IMR-90 (cell line): ENCODE results near the gene CADM2. TPM values are rescaled to one million over a fixed set of nuclear protein-coding genes. Genes with fewer than 3 reads are reported as not detected.

Source experiments
- ATAC-seq: fragments of 200-7000 bp; cut with Tn5 transposase; 2 replicates; pipeline ENCODE4 v1.9.1; 2020; ENCODE audit warnings: low read depth, mild to moderate bottlenecking, moderate library complexity
- BruUV-seq: library from RNA; stranded (reverse); fragments of 400-500 nt; replicated peaks from 2 replicates; lab custom pipeline; 2021; lab: Mats Ljungman, UMichigan
- CTCF ChIA-PET: fragments of 300-600 bp; formaldehyde crosslinking; extraction: SDS; loops from one replicate; lab custom pipeline; 2021; ENCODE audit warnings: antibody characterized with exemption; lab: Yijun Ruan, JAX
- POLR2A ChIA-PET: fragments of 300-600 bp; sonication (Branson Sonifier 250); formaldehyde crosslinking; loops from one replicate; lab custom pipeline; 2022; ENCODE audit warnings: antibody characterized with exemption; ENCODE audit not compliant: unreplicated experiment; lab: Charles Lee
- DNase-seq: peaks from one replicate; pipeline ENCODE4 v3.0.0; 2013
- H2AFZ ChIP-seq: replicated peaks from 2 replicates; pipeline ENCODE3; 2013; ENCODE audit warnings: low read length, mild to moderate bottlenecking; ENCODE audit not compliant: poor library complexity
- H2AK5ac ChIP-seq: 2 replicates; pipeline ENCODE4 v1.6.1; 2013; ENCODE audit warnings: low read depth, low read length, inconsistent platforms
- H2AK9ac ChIP-seq: replicated peaks from 2 replicates; pipeline ENCODE3; 2013; ENCODE audit warnings: mild to moderate bottlenecking, low read depth, low read length, moderate library complexity; ENCODE audit not compliant: poor library complexity
- H2BK120ac ChIP-seq: 2 replicates; pipeline ENCODE4 v1.6.1; 2013; ENCODE audit warnings: low read depth, low read length, inconsistent platforms
- H2BK15ac ChIP-seq: 3 replicates; pipeline ENCODE4 v1.6.1; 2013; ENCODE audit warnings: low read depth, low read length, inconsistent platforms
- H2BK20ac ChIP-seq: 2 replicates; pipeline ENCODE4 v1.6.1; 2013; ENCODE audit warnings: low read depth, mild to moderate bottlenecking, inconsistent platforms, low read length, moderate library complexity
- H2BK5ac ChIP-seq: 2 replicates; pipeline ENCODE4 v1.6.1; 2013; ENCODE audit warnings: mild to moderate bottlenecking, low read depth, low read length, inconsistent platforms; ENCODE audit not compliant: poor library complexity, severe bottlenecking
- H3K14ac ChIP-seq: replicated peaks from 2 replicates; pipeline ENCODE4 v1.6.1; 2013; ENCODE audit warnings: low read depth, low read length, inconsistent platforms
- H3K18ac ChIP-seq: 2 replicates; pipeline ENCODE4 v1.6.1; 2013; ENCODE audit warnings: low read depth, low read length, control low read depth
- H3K23ac ChIP-seq: 2 replicates; pipeline ENCODE4 v1.6.1; 2013; ENCODE audit warnings: low read depth, low read length, inconsistent platforms
- H3K27ac ChIP-seq: 2 replicates; pipeline ENCODE4 v1.5.1; 2013; ENCODE audit warnings: mild to moderate bottlenecking, control low read depth, low read length; ENCODE audit not compliant: insufficient read depth
- H3K27me3 ChIP-seq: 2 replicates; pipeline ENCODE4 v1.6.1; 2013; ENCODE audit warnings: low read length; ENCODE audit not compliant: control insufficient read depth, insufficient read depth
- H3K36me3 ChIP-seq: 2 replicates; pipeline ENCODE4 v1.6.1; 2013; ENCODE audit warnings: low read length, mixed read lengths; ENCODE audit not compliant: control insufficient read depth, insufficient read depth
- H3K4ac ChIP-seq: 2 replicates; pipeline ENCODE4 v1.6.1; 2013; ENCODE audit warnings: low read depth, low read length, inconsistent platforms
- H3K4me1 ChIP-seq: 2 replicates; pipeline ENCODE4 v1.6.1; 2013; ENCODE audit warnings: low read length, mixed read lengths; ENCODE audit not compliant: control insufficient read depth, insufficient read depth
- H3K4me2 ChIP-seq: 2 replicates; pipeline ENCODE4 v1.6.1; 2013; ENCODE audit warnings: low read depth, mild to moderate bottlenecking, control low read depth, low read length, moderate library complexity
- H3K4me3 ChIP-seq: 2 replicates; pipeline ENCODE4 v1.5.1; 2013; ENCODE audit warnings: low read depth, mild to moderate bottlenecking, control low read depth, low read length, moderate library complexity; ENCODE audit not compliant: insufficient read depth
- H3K56ac ChIP-seq: 2 replicates; pipeline ENCODE4 v1.6.1; 2013; ENCODE audit warnings: low read length, inconsistent platforms; ENCODE audit not compliant: insufficient read depth; ENCODE audit errors: extremely low read depth
- H3K79me1 ChIP-seq, 2 experiments: 2 replicates each; pipeline ENCODE4 v1.6.1; 2013; ENCODE audit warnings: low read length in 2 of 2, inconsistent platforms in 1 of 2, low read depth in 1 of 2
- H3K9ac ChIP-seq: 2 replicates; pipeline ENCODE4 v1.6.1; 2013; ENCODE audit warnings: low read depth, low read length, control low read depth
- H3K9me1 ChIP-seq: 2 replicates; pipeline ENCODE4 v1.6.1; 2013; ENCODE audit warnings: low read length, inconsistent platforms; ENCODE audit not compliant: insufficient read depth
- H3K9me3 ChIP-seq: 2 replicates; pipeline ENCODE4 v1.6.1; 2013; ENCODE audit warnings: low read length; ENCODE audit not compliant: control insufficient read depth, insufficient read depth
- H4K20me1 ChIP-seq: 2 replicates; pipeline ENCODE4 v1.6.1; 2013; ENCODE audit warnings: low read length, inconsistent platforms; ENCODE audit not compliant: insufficient read depth
- H4K5ac ChIP-seq: 2 replicates; pipeline ENCODE4 v1.6.1; 2013; ENCODE audit warnings: mild to moderate bottlenecking, low read depth, low read length, control low read depth
- H4K8ac ChIP-seq, 2 experiments: 2 replicates each; pipeline ENCODE4 v1.6.1; 2013; ENCODE audit warnings: low read depth in 2 of 2, low read length in 2 of 2, control low read depth in 1 of 2, inconsistent platforms in 1 of 2
- H4K91ac ChIP-seq: 2 replicates; pipeline ENCODE4 v1.6.1; 2013; ENCODE audit warnings: low read depth, low read length, inconsistent platforms; ENCODE audit not compliant: insufficient read depth
- BHLHE40 ChIP-seq: fragments of 150-350 bp; IDR thresholded peaks from 2 replicates; pipeline ENCODE4 v1.6.1; 2016; ENCODE audit warnings: mild to moderate bottlenecking, low read depth, low read length
- CHD1 ChIP-seq: IDR thresholded peaks from 2 replicates; pipeline ENCODE4 v1.6.1; 2012; ENCODE audit warnings: low read depth, low read length, improper control_type of control experiment
- MAFK ChIP-seq: IDR thresholded peaks from 2 replicates; pipeline ENCODE4 v1.6.1; 2012; ENCODE audit warnings: low read depth, low read length, improper control_type of control experiment
- MAZ ChIP-seq: IDR thresholded peaks from 2 replicates; pipeline ENCODE4 v1.6.1; 2012; ENCODE audit warnings: low read depth, mild to moderate bottlenecking, low read length, improper control_type of control experiment, moderate library complexity, borderline replicate concordance
- NFE2L2 ChIP-seq: fragments of 150-350 bp; IDR thresholded peaks from 2 replicates; pipeline ENCODE4 v1.6.1; 2016; ENCODE audit warnings: low read depth, mild to moderate bottlenecking, low read length
- RAD21 ChIP-seq: IDR thresholded peaks from 2 replicates; pipeline ENCODE4 v1.6.1; 2012; ENCODE audit warnings: low read length, improper control_type of control experiment
- RCOR1 ChIP-seq: IDR thresholded peaks from 2 replicates; pipeline ENCODE4 v1.6.1; 2012; ENCODE audit warnings: mild to moderate bottlenecking, low read length, improper control_type of control experiment; ENCODE audit not compliant: insufficient replicate concordance
- RFX5 ChIP-seq: IDR thresholded peaks from 2 replicates; pipeline ENCODE4 v1.8.0; 2012; ENCODE audit warnings: low read depth, mild to moderate bottlenecking, low read length, moderate library complexity
- WGBS, 2 experiments: methylation state at CpG; one replicate each; pipeline versions ENCODE4 v1.1.5 to v1.1.7; 2013; ENCODE audit warnings: missing lambda C conversion rate in 2 of 2; ENCODE audit not compliant: insufficient read length in 1 of 2; ENCODE audit errors: extremely low coverage in 2 of 2; 5-methylcytosine and 5-hydroxymethylcytosine counted together
- dilution Hi-C: fragments of 300-500 bp; cut with HindIII; formaldehyde crosslinking; loops from one replicate; pipeline ENCODE4 v1.14.3; 2018; ENCODE audit warnings: low sequenced_read_pairs; ENCODE audit not compliant: unreplicated experiment
- in situ Hi-C: fragments of 300-500 bp; cut with MboI; formaldehyde crosslinking; loops from 3 replicates; pipeline ENCODE4 v1.14.3; 2019; ENCODE audit warnings: low sequenced_read_pairs, inconsistent platforms, mixed read lengths
- intact Hi-C: fragments of 100-400 bp; cut with micrococcal nuclease; formaldehyde crosslinking; loops from 2 replicates; pipeline ENCODE4 v1.10.0; 2022
- polyA plus RNA-seq, 3 experiments: library from polyadenylated mRNA; depleted of rRNA; stranded (reverse); fragments of >200 nt; gene quantifications; 2 replicates each; pipeline ENCODE4 v1.2.3, GENCODE V29; 2012; ENCODE audit warnings: low replicate concordance in 1 of 3
- total RNA-seq: library from RNA; depleted of rRNA; stranded (reverse); fragments of >200 nt; gene quantifications from 2 replicates; pipeline ENCODE4 v1.2.3, GENCODE V29; 2012
- TF ChIP-seq, protein P1 (sequence below): conservative IDR thresholded peaks from 2 replicates; pipeline ENCODE4 v1.5.1; 2012; ENCODE audit warnings: mild to moderate bottlenecking, low read depth, low read length, improper control_type of control experiment
- TF ChIP-seq, protein P2 (sequence below): fragments of 150-350 bp; IDR thresholded peaks from 2 replicates; pipeline ENCODE4 v1.6.1; 2017; ENCODE audit warnings: mild to moderate bottlenecking, antibody characterized with exemption, low read length, low read depth
- TF ChIP-seq, protein P3 (sequence below): fragments of 150-350 bp; IDR thresholded peaks from 2 replicates; pipeline ENCODE4 v1.6.1; 2016; ENCODE audit warnings: low read depth, mild to moderate bottlenecking, low read length, moderate library complexity, borderline replicate concordance

Gene CADM2
- total and polyA plus RNA-seq, 2 of the 4 experiments (the other 2 are of a cell fraction) = not detected

DNA sequence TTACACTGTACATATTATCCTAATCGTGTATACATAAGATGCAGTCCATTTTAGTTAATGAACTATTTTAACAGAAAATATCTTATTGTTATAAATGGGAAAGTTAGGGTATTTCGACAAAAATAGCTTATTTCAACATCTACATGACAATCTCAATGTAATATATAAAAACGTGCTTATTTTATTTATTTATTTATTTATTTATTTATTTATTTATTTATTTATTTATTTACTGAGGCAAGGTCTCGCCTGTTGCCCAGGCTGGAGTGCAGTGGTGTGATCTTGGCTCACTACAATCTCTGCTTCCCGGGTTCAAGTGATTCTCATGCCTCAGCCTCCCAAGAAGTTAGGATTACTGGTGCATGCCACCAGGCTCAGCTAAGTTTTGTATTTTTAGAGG lies 614.2 kb downstream of the CADM2 start:
- dilution Hi-C loops (no loop called here), in situ Hi-C loops (no loop called here), intact Hi-C loops (no loop called here)
- Histone ChIP-seq H3K14ac (no peak overlapping the region), H3K18ac (no peak overlapping the region), H3K27me3 (no peaks in the 10 kb centered on the region), H2AK9ac (no peak overlapping the region), H4K5ac (no peak overlapping the region), H3K27ac (no peak overlapping the region), H4K20me1 (no peaks in the 10 kb centered on the region), H2BK15ac (no peak overlapping the region), H3K4me2 (no peak overlapping the region), H2AK5ac (no peak overlapping the region), H3K9me3 (no peaks in the 10 kb centered on the region), H3K9ac (no peak overlapping the region), H2BK120ac (no peak overlapping the region), H4K8ac (no peak overlapping the region), H3K4me3 (no peak overlapping the region), H3K56ac (no peak overlapping the region), H2AFZ (no peak overlapping the region), H3K36me3 (no peaks in the 10 kb centered on the region), H4K91ac (no peak overlapping the region), H2BK5ac (no peak overlapping the region), H2BK20ac (no peak overlapping the region), H3K4me1 (no peaks in the 10 kb centered on the region), H3K23ac (no peak overlapping the region), H3K9me1 (no peaks in the 10 kb centered on the region), H3K79me1 (no peaks in the 10 kb centered on the region), H3K4ac (no peak overlapping the region)
- no CpG with 5 or more reads among the region's 5 CpGs for WGBS, 2 experiments
- no TSS peak for BruUV-seq
- CTCF ChIA-PET = interaction anchor here (0.6 kb wide), 1 partner anchor 285 kb away, joined by 3 read pairs; no protein-coding TSS in a partner anchor
- POLR2A ChIA-PET = no interaction called here
- TF ChIP-seq NFE2L2 = no peak
- no peak for TF ChIP-seq RCOR1
- TF ChIP-seq, protein P1, sequence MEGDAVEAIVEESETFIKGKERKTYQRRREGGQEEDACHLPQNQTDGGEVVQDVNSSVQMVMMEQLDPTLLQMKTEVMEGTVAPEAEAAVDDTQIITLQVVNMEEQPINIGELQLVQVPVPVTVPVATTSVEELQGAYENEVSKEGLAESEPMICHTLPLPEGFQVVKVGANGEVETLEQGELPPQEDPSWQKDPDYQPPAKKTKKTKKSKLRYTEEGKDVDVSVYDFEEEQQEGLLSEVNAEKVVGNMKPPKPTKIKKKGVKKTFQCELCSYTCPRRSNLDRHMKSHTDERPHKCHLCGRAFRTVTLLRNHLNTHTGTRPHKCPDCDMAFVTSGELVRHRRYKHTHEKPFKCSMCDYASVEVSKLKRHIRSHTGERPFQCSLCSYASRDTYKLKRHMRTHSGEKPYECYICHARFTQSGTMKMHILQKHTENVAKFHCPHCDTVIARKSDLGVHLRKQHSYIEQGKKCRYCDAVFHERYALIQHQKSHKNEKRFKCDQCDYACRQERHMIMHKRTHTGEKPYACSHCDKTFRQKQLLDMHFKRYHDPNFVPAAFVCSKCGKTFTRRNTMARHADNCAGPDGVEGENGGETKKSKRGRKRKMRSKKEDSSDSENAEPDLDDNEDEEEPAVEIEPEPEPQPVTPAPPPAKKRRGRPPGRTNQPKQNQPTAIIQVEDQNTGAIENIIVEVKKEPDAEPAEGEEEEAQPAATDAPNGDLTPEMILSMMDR = no peak
- TF ChIP-seq MAZ = no peak
- no peak for TF ChIP-seq CHD1
- TF ChIP-seq RFX5 = no peak
- no peak for TF ChIP-seq MAFK
- TF ChIP-seq, protein P2, sequence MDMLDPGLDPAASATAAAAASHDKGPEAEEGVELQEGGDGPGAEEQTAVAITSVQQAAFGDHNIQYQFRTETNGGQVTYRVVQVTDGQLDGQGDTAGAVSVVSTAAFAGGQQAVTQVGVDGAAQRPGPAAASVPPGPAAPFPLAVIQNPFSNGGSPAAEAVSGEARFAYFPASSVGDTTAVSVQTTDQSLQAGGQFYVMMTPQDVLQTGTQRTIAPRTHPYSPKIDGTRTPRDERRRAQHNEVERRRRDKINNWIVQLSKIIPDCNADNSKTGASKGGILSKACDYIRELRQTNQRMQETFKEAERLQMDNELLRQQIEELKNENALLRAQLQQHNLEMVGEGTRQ = no peak
- TF ChIP-seq BHLHE40 = no peak
- TF ChIP-seq, protein P3, sequence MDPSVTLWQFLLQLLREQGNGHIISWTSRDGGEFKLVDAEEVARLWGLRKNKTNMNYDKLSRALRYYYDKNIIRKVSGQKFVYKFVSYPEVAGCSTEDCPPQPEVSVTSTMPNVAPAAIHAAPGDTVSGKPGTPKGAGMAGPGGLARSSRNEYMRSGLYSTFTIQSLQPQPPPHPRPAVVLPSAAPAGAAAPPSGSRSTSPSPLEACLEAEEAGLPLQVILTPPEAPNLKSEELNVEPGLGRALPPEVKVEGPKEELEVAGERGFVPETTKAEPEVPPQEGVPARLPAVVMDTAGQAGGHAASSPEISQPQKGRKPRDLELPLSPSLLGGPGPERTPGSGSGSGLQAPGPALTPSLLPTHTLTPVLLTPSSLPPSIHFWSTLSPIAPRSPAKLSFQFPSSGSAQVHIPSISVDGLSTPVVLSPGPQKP = no peak
- TF ChIP-seq RAD21 = no peak
- ATAC-seq (no peak), DNase-seq (no peak)
